ENCODE data around the gene IGSF6. TPM values are rescaled to one million over a fixed set of nuclear protein-coding genes. Genes with fewer than 3 reads are reported as not detected.

Gene IGSF6
- total and polyA plus RNA-seq, 2 of the 8 experiments (the other 6 are each of a cell fraction or from before 2014, with no cell fraction given) = not detected

- Histone ChIP-seq H2AK5ac (ENCODE audit: low read depth, low read length) (no peak overlapping the region), H3K4me1 (replicated peaks in 1 of 4; ENCODE audit: control insufficient read depth in 3 of 4, insufficient read depth in 4 of 4, low read length in 3 of 4) (peaks cover 6 to 28% (median 11%) of the 10 kb centered on the region in 4 experiments; a peak in 6 of 7 replicates), H2BK20ac (ENCODE audit: low read length) (no peak overlapping the region), H3K56ac (replicated peaks; ENCODE audit: insufficient read length, low read depth, low read length) (no peak overlapping the region), H3K18ac (ENCODE audit: extremely low read depth, low read length) (no peak overlapping the region), H3K36me3 (ENCODE audit: control insufficient read depth in 2 of 4, insufficient read depth in 4 of 4, low read length in 3 of 4) (peaks cover 0 to under 1% (median 0%) of the 10 kb centered on the region in 4 experiments; a peak in 2 of 8 replicates), H3K4me3 (ENCODE audit: extremely low read depth in 1 of 4, insufficient read depth in 2 of 4, low read depth in 3 of 4, low read length in 4 of 4) (no peak overlapping the region), H3K79me1 (ENCODE audit: low read depth, low read length) (peaks cover 9% of the 10 kb centered on the region), H3K9me3 (ENCODE audit: insufficient read depth in 2 of 2, low read depth in 1 of 2, low read length in 1 of 2) (no peaks in the 10 kb centered on the region), H4K91ac (replicated peaks; ENCODE audit: insufficient read length, low read length) (no peak overlapping the region), H2AFZ (ENCODE audit: low read length) (no peak overlapping the region), H2BK15ac (ENCODE audit: low read length) (no peak overlapping the region), H3K27ac (ENCODE audit: low read depth, low read length) (no peak overlapping the region), H3K23me2 (ENCODE audit: low read depth, low read length) (no peaks in the 10 kb centered on the region), H3K14ac (ENCODE audit: insufficient read length) (no peak overlapping the region), H3K23ac (ENCODE audit: insufficient read length) (no peak overlapping the region), H3K9ac (replicated peaks in 1 of 4; ENCODE audit: extremely low read depth in 1 of 4, low read depth in 3 of 4, low read length in 3 of 4) (no peak overlapping the region), H4K5ac (ENCODE audit: insufficient read length, low read depth, low read length) (no peak overlapping the region), H2BK12ac (ENCODE audit: low read depth, low read length) (no peak overlapping the region), H4K20me1 (replicated peaks in 1 of 2; ENCODE audit: control insufficient read depth in 1 of 2, insufficient read depth in 2 of 2, low read length in 2 of 2) (peaks cover 10 to 12% of the 10 kb centered on the region in 2 experiments), H2BK5ac (ENCODE audit: low read depth, low read length) (no peak overlapping the region), H3K4ac (replicated peaks; ENCODE audit: insufficient read length, low read depth, low read length) (no peak overlapping the region), H4K8ac (ENCODE audit: extremely low read depth, insufficient read depth, low read length) (no peak overlapping the region), H3K27me3 (replicated peaks in 1 of 4; ENCODE audit: control insufficient read depth in 3 of 4, extremely low read depth in 1 of 4, insufficient read depth in 3 of 4, low read length in 3 of 4) (no peaks in the 10 kb centered on the region), H3K79me2 (ENCODE audit: control insufficient read depth in 1 of 2, insufficient read depth in 2 of 2, low read length in 2 of 2) (peaks cover 8 to 100% of the 10 kb centered on the region in 2 experiments), H3K4me2 (ENCODE audit: insufficient read depth in 1 of 2, low read depth in 2 of 2, low read length in 2 of 2) (no peak overlapping the region; a peak in 1 of 4 replicates), H2BK120ac (replicated peaks; ENCODE audit: low read depth, low read length) (no peak overlapping the region)
- 85% methylated on average over 4 of the region's 4 CpGs; no CpG with 5 or more reads in 1 of the 2 experiments for WGBS, 2 experiments (ENCODE audit: extremely low coverage in 1 of 2, insufficient coverage in 1 of 2, insufficient read length in 1 of 2, insufficient replicate concordance in 2 of 2, low coverage in 1 of 2, low lambda C conversion rate in 2 of 2, missing lambda C conversion rate in 1 of 2)
- no peak for FAIRE-seq
- ChIA-PET CTCF (ENCODE audit: partially characterized antibody) (interaction anchor here (1.3 kb wide), 2 partner anchors 27 to 29 kb away, joined by 4 to 6 read pairs; no protein-coding TSS in a partner anchor), POLR2A (ENCODE audit: partially characterized antibody) (no interaction called here)
- TF ChIP-seq RAD21 (IDR thresholded peaks at IDR 0.05 in 1 of 2, conservative IDR thresholded peaks at IDR 0.05 in 1 of 2; ENCODE audit: low read depth in 2 of 2, low read length in 2 of 2) (no peak), CREB1 (IDR thresholded peaks at IDR 0.05) (no peak), RNF2 (IDR thresholded peaks at IDR 0.05; ENCODE audit: borderline replicate concordance, low read depth, low read length, missing control alignments, poor library complexity, severe bottlenecking) (no peak), CBX8 (IDR thresholded peaks at IDR 0.05; ENCODE audit: borderline replicate concordance, low read depth, low read length) (no peak), RFX5 (IDR thresholded peaks at IDR 0.05; ENCODE audit: borderline replicate concordance, low read depth, low read length) (no peak), ASH2L (IDR thresholded peaks at IDR 0.05; ENCODE audit: low read length) (no peak), CHD1 (IDR thresholded peaks at IDR 0.05; ENCODE audit: low read depth, low read length) (no peak), JUN (IDR thresholded peaks at IDR 0.05; ENCODE audit: low read depth, low read length) (no peak)
- no peak for DNase-seq (ENCODE audit: low read depth in 1 of 2, low spot score in 2 of 2)
Measured at GRCh38 chr16:21611198-21611555, 41.2 kb downstream of the IGSF6 start.
